ENCODE measurements around the gene RABGAP1L. TPM values are rescaled to one million over a fixed set of nuclear protein-coding genes. Genes with fewer than 3 reads are reported as not detected.
A peak's percentile ranks its signal among the peaks of the same experiment; 100 is the strongest.

Gene RABGAP1L
- total and polyA plus RNA-seq, 2 donors (not counting 3 experiments of a cell fraction or from before 2014, with no cell fraction given), result 6.4 to 22.2 TPM

- dilution Hi-C loops (cut with MboI; ENCODE audit: extremely low pct_ligation_motif_present, low sequenced_read_pairs) (no loop called here), intact Hi-C loops (cut with micrococcal nuclease) (loop anchor here (2.0 kb wide), 1 partner anchor 23 kb away; no protein-coding TSS in a partner anchor)
- H3K4me2 ChIP-seq (ENCODE audit: insufficient read depth, low read length), result peak overlapping the region; percentile 99
- no peaks in the 10 kb centered on the region for H4K20me1 ChIP-seq (replicated peaks; ENCODE audit: control insufficient read depth, extremely low read depth, insufficient read depth, low read length)
- H3K79me2 ChIP-seq (ENCODE audit: control insufficient read depth, insufficient read depth, low read length), result no peaks in the 10 kb centered on the region
- ChIA-PET CTCF (interaction anchor here (0.6 to 2.8 kb wide), 6 partner anchors 8 to 1141 kb away, joined by 3 to 8 read pairs (median 4); no protein-coding TSS in a partner anchor), POLR2A (no interaction called here)
- H3K9ac ChIP-seq (replicated peaks; ENCODE audit: extremely low read depth, insufficient read depth, low read length), result no peak overlapping the region
- H3K27me3 ChIP-seq (ENCODE audit: control insufficient read depth in 2 of 2, insufficient read depth in 2 of 2, low read length in 2 of 2), result no peaks in the 10 kb centered on the region
- H3K4me1 ChIP-seq (ENCODE audit: control insufficient read depth, extremely low read depth, insufficient read depth, low read length), result peaks cover 30% of the 10 kb centered on the region
- FAIRE-seq, result no peak
- TF ChIP-seq MYC (IDR thresholded peaks at IDR 0.05; ENCODE audit: low read depth, low read length) (no peak), CTCF (IDR thresholded peaks at IDR 0.05; ENCODE audit: extremely low read depth in 1 of 2, insufficient read depth in 1 of 2, low read depth in 1 of 2, low read length in 2 of 2) (no peak), FOS (IDR thresholded peaks at IDR 0.05; ENCODE audit: borderline replicate concordance, insufficient read depth, low read length) (no peak), POLR2AphosphoS5 (IDR thresholded peaks at IDR 0.05; ENCODE audit: insufficient read depth, low read depth, low read length) (no peak), JUN (IDR thresholded peaks at IDR 0.05; ENCODE audit: borderline replicate concordance, insufficient read depth, insufficient read length, low read depth) (no peak), EZH2 (IDR thresholded peaks at IDR 0.05; ENCODE audit: borderline replicate concordance, low read depth, low read length, severe bottlenecking) (no peak), POLR2A (IDR thresholded peaks at IDR 0.05; ENCODE audit: low read depth, low read length) (no peak), GATA2 (IDR thresholded peaks at IDR 0.05; ENCODE audit: insufficient read depth, insufficient read length, low read depth, low read length) (no peak), MAX (IDR thresholded peaks at IDR 0.05; ENCODE audit: insufficient read depth, insufficient read length) (no peak)
- no peaks in the 10 kb centered on the region for H3K9me3 ChIP-seq (replicated peaks; ENCODE audit: control insufficient read depth, insufficient read depth, low read length)
- H3K9me1 ChIP-seq (replicated peaks; ENCODE audit: control insufficient read depth, extremely low read depth, insufficient read depth, low read length), result no peaks in the 10 kb centered on the region
- no peak overlapping the region for H3K4me3 ChIP-seq (replicated peaks in 1 of 3; ENCODE audit: insufficient read depth in 1 of 3, low read depth in 1 of 3, low read length in 3 of 3)
- H3K36me3 ChIP-seq (ENCODE audit: control insufficient read depth in 2 of 2, extremely low read depth in 1 of 2, insufficient read depth in 2 of 2, low read length in 2 of 2), result no peaks in the 10 kb centered on the region
- no TSS peak for BruUV-seq (replicated peaks)
- H2AFZ ChIP-seq (ENCODE audit: low read depth, low read length), result no peak overlapping the region
- H3K27ac ChIP-seq (ENCODE audit: insufficient read depth, low read depth, low read length), result no peak overlapping the region
- peak; percentile 66 for DNase-seq (ENCODE audit: low read depth, low spot score)
These were observed 832.2 kb downstream of the RABGAP1L start for GRCh38 chr1:174991473-174991872.

All from endothelial cell of umbilical vein (primary cell).